Right atrium auricular region (tissue), 2 donors: Measurements from ENCODE around the gene GMDS. TPM values are rescaled to one million over a fixed set of nuclear protein-coding genes. Genes with fewer than 3 reads are reported as not detected.

Experiments used
- DNase-seq: peaks from one replicate; pipeline ENCODE4 v3.0.0-alpha.2; 2019; ENCODE audit warnings: low spot score
- H3K27ac ChIP-seq, 2 donors: fragments of 200-600 bp; sonication (generic); 1 replicate in 1 of 2; 2 replicates in 1 of 2; pipeline ENCODE4 v1.5.1; 2016 to 2019
- H3K27me3 ChIP-seq, 2 donors: fragments of 200-600 bp; sonication (generic); one replicate each; pipeline versions ENCODE4 v1.5.1 to v1.6.0; 2017 to 2019
- H3K36me3 ChIP-seq: fragments of 200-600 bp; sonication (generic); one replicate; pipeline ENCODE4 v1.5.1; 2016
- H3K4me1 ChIP-seq, 2 donors: fragments of 200-600 bp; sonication (generic); one replicate each; pipeline versions ENCODE4 v1.5.1 to v1.6.0; 2017 to 2019
- H3K4me3 ChIP-seq, 2 donors: fragments of 200-600 bp; sonication (generic); 1 replicate in 1 of 2; 2 replicates in 1 of 2; pipeline ENCODE4 v1.5.1; 2017 to 2019; ENCODE audit warnings: mild to moderate bottlenecking in 1 of 2, moderate library complexity in 1 of 2
- H3K9me3 ChIP-seq, 2 donors: fragments of 200-600 bp; sonication (generic); one replicate each; pipeline ENCODE4 v1.5.1; 2019
- CTCF ChIP-seq, 2 donors: fragments of 200-600 bp; sonication (generic); IDR thresholded peaks; one replicate each; pipeline ENCODE4 v1.5.1; 2019; ENCODE audit warnings: antibody characterized with exemption in 2 of 2
- total RNA-seq, 2 donors: library from RNA; depleted of rRNA; stranded (reverse); fragments of >200 nt; gene quantifications; one replicate each; pipeline ENCODE4 v1.1.0, GENCODE V29; 2016

The GMDS gene
- total RNA-seq, 2 donors from 2014 or later, result 11.1 to 11.8 TPM

- Histone ChIP-seq H3K27me3 (no peaks in the 10 kb centered on the region), H3K27ac (no peak overlapping the region), H3K4me3 (no peak overlapping the region), H3K9me3 (no peaks in the 10 kb centered on the region), H3K4me1 (no peaks in the 10 kb centered on the region), H3K36me3 (no peaks in the 10 kb centered on the region)
- TF ChIP-seq CTCF (IDR thresholded peaks at IDR 0.05), result no peak
- no peak for DNase-seq
Observed at GRCh38 chr6:2148748-2149147, 96.7 kb downstream of the GMDS start.

GRCh38 chr6:2147766-2148448 lies 97.5 kb downstream of the GMDS start:
- no peak for TF ChIP-seq CTCF (IDR thresholded peaks at IDR 0.05)
- H3K27me3 ChIP-seq, result no peaks in the 10 kb centered on the region
- no peak for DNase-seq
- H3K4me1 ChIP-seq, result no peaks in the 10 kb centered on the region
- H3K9me3 ChIP-seq, result no peaks in the 10 kb centered on the region
- H3K36me3 ChIP-seq, result no peaks in the 10 kb centered on the region
- no peak overlapping the region for H3K4me3 ChIP-seq
- H3K27ac ChIP-seq, result no peak overlapping the region

- H3K36me3 ChIP-seq, result no peaks in the 10 kb centered on the region
- no peak overlapping the region for H3K27ac ChIP-seq
- no peak for TF ChIP-seq CTCF (IDR thresholded peaks at IDR 0.05)
- H3K4me1 ChIP-seq, result no peaks in the 10 kb centered on the region
- H3K27me3 ChIP-seq, result no peaks in the 10 kb centered on the region
- DNase-seq, result no peak
- no peaks in the 10 kb centered on the region for H3K9me3 ChIP-seq
- H3K4me3 ChIP-seq, result no peak overlapping the region
Observed at GRCh38 chr6:2147261-2147660, 98.1 kb downstream of the GMDS start.

GRCh38 chr6:2144210-2144609 lies 101.2 kb downstream of the GMDS start:
- H3K9me3 ChIP-seq, result no peaks in the 10 kb centered on the region
- H3K4me3 ChIP-seq, result no peak overlapping the region
- H3K27me3 ChIP-seq, result no peaks in the 10 kb centered on the region
- no peaks in the 10 kb centered on the region for H3K4me1 ChIP-seq
- DNase-seq, result no peak
- no peak overlapping the region for H3K27ac ChIP-seq
- no peaks in the 10 kb centered on the region for H3K36me3 ChIP-seq
- no peak for TF ChIP-seq CTCF (IDR thresholded peaks at IDR 0.05)

GRCh38 chr6:2141644-2142290 lies 103.6 kb downstream of the GMDS start:
- no peak for DNase-seq
- no peak overlapping the region for H3K27ac ChIP-seq
- no peaks in the 10 kb centered on the region for H3K9me3 ChIP-seq
- no peaks in the 10 kb centered on the region for H3K36me3 ChIP-seq
- no peaks in the 10 kb centered on the region for H3K4me1 ChIP-seq
- no peaks in the 10 kb centered on the region for H3K27me3 ChIP-seq
- H3K4me3 ChIP-seq, result no peak overlapping the region
- TF ChIP-seq CTCF (IDR thresholded peaks at IDR 0.05), result no peak
